Measurements from ENCODE around the gene ZBTB9. TPM values are rescaled to one million over a fixed set of nuclear protein-coding genes. Genes with fewer than 3 reads are reported as not detected.
A peak's percentile ranks its signal among the peaks of the same experiment; 100 is the strongest.

ZBTB9 gene
- total and polyA plus RNA-seq, 8 donors, result 5.8 to 13.6 (median 10.4) TPM

DNA sequence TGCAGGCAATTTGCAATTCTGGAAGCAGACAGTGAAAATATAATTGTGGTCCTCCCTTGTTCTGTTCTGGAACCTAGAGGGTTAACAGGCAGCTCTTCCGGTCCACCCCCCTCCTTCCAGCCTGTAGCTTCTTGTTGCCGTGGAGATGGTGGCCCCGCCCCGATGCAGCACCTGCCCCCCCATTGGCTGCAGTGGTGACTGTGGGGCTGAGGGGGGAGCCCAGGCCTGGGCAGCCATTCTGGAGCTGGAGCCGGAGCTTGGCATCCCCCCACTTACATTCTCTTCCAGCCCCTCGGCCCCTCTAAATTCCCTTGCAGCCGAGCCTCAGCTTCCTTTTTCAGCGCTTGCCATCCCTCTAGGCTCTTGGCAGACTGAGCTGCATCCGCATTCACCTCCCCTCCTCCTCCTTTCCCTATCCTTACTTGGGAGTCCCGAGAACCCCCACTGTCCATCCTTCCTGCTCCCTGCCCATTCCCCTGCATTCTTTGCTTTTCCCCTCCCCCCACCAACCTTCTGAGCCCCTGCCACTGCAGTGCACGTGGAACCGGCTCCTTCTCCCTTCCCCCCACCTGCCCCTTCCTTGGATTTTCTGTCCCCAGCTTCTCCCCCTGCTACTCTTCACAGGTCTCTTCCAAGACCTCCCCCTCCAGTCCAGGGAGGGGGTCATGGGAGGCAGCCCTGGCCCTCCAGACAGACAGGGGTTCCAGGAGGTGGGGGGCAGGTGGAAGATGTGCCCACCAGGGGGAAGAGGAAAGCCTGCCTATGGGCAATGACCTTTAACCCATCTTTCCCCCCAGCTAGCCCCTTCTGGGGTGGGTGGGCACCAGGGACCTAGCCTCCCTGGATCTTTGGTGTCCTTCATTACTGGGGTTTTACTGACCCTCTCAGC is 23.1 kb upstream of the ZBTB9 start:
- H3K27ac ChIP-seq, result no peak overlapping the region

DNA sequence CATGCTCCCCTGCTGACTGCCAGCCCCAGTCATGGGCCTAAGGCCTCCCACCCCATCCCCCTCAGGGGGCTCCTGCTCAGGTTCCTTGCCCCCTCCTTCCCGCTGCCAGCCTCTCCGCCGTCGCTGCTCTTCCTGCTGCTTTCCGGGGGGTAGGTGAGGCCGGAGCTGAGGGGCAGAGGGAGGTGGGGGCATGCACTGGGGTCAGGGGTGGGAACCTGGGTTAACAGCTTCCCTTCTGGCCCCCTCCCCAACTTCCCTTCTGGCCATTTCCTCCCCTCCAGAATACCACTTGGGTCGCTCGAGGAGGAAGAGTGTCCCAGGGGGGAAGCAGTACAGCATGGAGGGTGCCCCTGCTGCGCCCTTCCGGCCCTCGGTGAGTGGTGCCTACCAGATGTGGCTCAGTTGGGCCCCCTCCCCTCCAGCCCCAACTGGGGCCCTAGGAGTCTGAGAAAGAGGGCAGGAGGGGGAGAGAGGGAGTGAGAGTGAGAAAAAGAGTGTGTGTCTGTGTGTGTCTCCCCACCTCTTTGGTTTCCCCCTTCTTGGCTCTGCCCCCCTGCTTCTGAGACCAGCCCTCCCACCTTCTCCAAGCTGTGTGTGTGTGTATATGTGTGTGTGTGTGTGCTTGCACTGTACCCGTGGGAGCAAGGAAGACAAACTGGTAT is 22.4 kb upstream of the ZBTB9 start:
- DNase-seq, result no peak
- H3K4me3 ChIP-seq, result no peak overlapping the region
- H3K4me1 ChIP-seq, result peaks cover 6 to 49% of the 10 kb centered on the region in 2 donors
- TF ChIP-seq, protein P1, sequence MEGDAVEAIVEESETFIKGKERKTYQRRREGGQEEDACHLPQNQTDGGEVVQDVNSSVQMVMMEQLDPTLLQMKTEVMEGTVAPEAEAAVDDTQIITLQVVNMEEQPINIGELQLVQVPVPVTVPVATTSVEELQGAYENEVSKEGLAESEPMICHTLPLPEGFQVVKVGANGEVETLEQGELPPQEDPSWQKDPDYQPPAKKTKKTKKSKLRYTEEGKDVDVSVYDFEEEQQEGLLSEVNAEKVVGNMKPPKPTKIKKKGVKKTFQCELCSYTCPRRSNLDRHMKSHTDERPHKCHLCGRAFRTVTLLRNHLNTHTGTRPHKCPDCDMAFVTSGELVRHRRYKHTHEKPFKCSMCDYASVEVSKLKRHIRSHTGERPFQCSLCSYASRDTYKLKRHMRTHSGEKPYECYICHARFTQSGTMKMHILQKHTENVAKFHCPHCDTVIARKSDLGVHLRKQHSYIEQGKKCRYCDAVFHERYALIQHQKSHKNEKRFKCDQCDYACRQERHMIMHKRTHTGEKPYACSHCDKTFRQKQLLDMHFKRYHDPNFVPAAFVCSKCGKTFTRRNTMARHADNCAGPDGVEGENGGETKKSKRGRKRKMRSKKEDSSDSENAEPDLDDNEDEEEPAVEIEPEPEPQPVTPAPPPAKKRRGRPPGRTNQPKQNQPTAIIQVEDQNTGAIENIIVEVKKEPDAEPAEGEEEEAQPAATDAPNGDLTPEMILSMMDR (IDR thresholded peaks at IDR 0.05), result no peak
- ATAC-seq, result no peak
- no peaks in the 10 kb centered on the region for H3K27me3 ChIP-seq
- no peaks in the 10 kb centered on the region for H3K9me3 ChIP-seq
- H3K27ac ChIP-seq, result no peak overlapping the region
- intact Hi-C loops (cut with DNase I), result no loop called here
- peaks cover 0 to 19% of the 10 kb centered on the region in 2 donors for H3K36me3 ChIP-seq

More for the DNA sequence above, 23.1 kb upstream of the ZBTB9 start:
- Histone ChIP-seq H3K36me3 (peaks cover 0 to 13% of the 10 kb centered on the region in 2 donors), H3K9me3 (no peaks in the 10 kb centered on the region), H3K4me3 (no peak overlapping the region), H3K4me1 (peaks cover 9 to 57% of the 10 kb centered on the region in 2 donors), H3K27me3 (no peaks in the 10 kb centered on the region)
- intact Hi-C loops (cut with DNase I), result no loop called here
- DNase-seq, result peak in 1 of 4 donors; percentile 67
- TF ChIP-seq, protein P1 (IDR thresholded peaks at IDR 0.05), result no peak
- ATAC-seq, result no peak

DNA sequence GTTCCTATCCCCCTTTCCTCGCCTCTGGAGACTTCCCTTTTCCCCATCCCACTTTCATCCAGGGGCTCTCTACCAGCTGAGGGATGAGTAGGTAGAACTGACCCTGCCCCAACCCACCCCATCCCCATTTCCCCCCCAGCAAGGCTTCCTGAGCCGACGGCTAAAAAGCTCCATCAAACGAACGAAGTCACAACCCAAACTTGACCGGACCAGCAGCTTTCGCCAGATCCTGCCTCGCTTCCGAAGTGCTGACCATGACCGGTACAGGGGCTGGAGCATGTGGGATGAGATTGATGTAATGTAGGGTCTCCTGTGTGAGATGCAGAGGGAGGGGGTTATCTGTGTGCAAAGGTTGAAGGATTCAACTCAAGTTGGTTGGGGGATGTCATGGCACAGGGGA is 21.8 kb upstream of the ZBTB9 start:
- H3K4me3 ChIP-seq, result no peak overlapping the region
- no peaks in the 10 kb centered on the region for H3K9me3 ChIP-seq
- TF ChIP-seq, protein P1 (IDR thresholded peaks at IDR 0.05), result no peak
- intact Hi-C loops (cut with DNase I), result no loop called here
- H3K27ac ChIP-seq, result no peak overlapping the region
- H3K27me3 ChIP-seq, result no peaks in the 10 kb centered on the region
- H3K4me1 ChIP-seq, result peaks cover 4 to 44% of the 10 kb centered on the region in 2 donors
- DNase-seq (no peak), ATAC-seq (no peak)
- H3K36me3 ChIP-seq, result peaks cover 0 to 25% of the 10 kb centered on the region in 2 donors

DNA sequence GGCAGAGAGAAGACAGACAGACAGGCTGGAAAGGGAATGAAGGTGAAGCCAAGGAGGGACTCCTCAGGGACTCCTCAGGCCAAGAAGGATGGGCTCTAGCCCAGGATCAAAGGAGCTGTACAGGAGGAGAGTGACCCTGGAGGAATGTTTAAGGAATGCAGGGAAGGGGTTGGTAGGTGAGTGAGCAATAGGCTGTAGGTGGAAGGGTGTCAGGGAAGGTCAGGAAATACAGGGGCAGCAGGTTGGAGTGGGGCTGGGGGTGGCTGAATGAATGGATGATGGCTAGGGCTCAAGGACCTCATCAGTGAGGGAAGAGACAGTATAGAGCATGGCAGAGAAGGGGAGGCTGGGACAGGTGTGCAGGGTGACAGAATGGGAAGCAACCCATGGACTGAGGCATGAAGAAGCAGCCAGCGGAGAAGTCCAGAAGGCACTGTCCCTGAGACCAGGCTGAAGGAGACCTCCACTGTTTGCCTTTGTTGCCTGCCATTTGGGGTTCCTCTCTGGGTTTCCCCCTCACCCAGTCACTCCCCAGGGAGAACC is 21.3 kb upstream of the ZBTB9 start:
- intact Hi-C loops (cut with DNase I), result no loop called here
- Histone ChIP-seq H3K27me3 (no peaks in the 10 kb centered on the region), H3K9me3 (no peaks in the 10 kb centered on the region), H3K27ac (no peak overlapping the region), H3K4me1 (peaks cover 4 to 42% of the 10 kb centered on the region in 2 donors), H3K4me3 (no peak overlapping the region), H3K36me3 (peaks cover 0 to 30% of the 10 kb centered on the region in 2 donors)
- TF ChIP-seq, protein P1 (IDR thresholded peaks at IDR 0.05), result no peak
- ATAC-seq, result no peak
- no peak for DNase-seq
